C4-2B (cell line): ENCODE measurements around the gene CDC42BPA.

Experiments
- CTCF ChIP-seq: fragments of 450-650 bp; conservative IDR thresholded peaks from 2 replicates; pipeline ENCODE4 v1.5.1; 2017; ENCODE audit warnings: mild to moderate bottlenecking
- ZFX ChIP-seq: fragments of 450-650 bp; IDR thresholded peaks from 2 replicates; pipeline ENCODE4 v1.6.1; 2017

- no peak for TF ChIP-seq CTCF
- no peak for TF ChIP-seq ZFX
Observed at GRCh38 chr1:226949401-226949800, 368.9 kb downstream of the CDC42BPA start.
